LNCAP (cell line): ENCODE data around the gene SMOC1.

Source experiments
- TF ChIP-seq, protein P1 (sequence below): fragments of 450-650 bp; IDR thresholded peaks from 2 replicates; pipeline ENCODE4 v1.5.1; 2017; ENCODE audit warnings: mild to moderate bottlenecking

Gene SMOC1

DNA sequence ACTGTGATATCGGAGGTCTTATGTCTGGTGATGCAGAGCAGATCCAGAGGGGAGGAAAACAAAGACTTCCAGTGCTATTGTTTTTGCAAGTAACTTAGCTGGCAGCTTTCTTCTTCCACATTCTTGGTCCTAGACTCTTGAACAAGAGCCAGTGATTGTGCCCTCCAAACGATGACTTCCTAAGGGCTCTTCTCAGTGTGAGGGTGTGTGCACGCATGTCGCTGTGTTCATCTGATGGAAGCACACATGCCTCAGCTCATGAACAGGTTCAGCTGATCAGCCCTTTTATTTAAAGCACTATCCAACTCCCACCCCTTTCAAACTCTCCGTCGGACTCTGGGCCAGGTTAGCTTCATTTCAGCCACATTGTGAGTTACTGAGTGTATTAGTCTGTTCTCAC, 59.5 kb downstream of the SMOC1 start:
- TF ChIP-seq, protein P1, sequence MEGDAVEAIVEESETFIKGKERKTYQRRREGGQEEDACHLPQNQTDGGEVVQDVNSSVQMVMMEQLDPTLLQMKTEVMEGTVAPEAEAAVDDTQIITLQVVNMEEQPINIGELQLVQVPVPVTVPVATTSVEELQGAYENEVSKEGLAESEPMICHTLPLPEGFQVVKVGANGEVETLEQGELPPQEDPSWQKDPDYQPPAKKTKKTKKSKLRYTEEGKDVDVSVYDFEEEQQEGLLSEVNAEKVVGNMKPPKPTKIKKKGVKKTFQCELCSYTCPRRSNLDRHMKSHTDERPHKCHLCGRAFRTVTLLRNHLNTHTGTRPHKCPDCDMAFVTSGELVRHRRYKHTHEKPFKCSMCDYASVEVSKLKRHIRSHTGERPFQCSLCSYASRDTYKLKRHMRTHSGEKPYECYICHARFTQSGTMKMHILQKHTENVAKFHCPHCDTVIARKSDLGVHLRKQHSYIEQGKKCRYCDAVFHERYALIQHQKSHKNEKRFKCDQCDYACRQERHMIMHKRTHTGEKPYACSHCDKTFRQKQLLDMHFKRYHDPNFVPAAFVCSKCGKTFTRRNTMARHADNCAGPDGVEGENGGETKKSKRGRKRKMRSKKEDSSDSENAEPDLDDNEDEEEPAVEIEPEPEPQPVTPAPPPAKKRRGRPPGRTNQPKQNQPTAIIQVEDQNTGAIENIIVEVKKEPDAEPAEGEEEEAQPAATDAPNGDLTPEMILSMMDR = no peak

DNA sequence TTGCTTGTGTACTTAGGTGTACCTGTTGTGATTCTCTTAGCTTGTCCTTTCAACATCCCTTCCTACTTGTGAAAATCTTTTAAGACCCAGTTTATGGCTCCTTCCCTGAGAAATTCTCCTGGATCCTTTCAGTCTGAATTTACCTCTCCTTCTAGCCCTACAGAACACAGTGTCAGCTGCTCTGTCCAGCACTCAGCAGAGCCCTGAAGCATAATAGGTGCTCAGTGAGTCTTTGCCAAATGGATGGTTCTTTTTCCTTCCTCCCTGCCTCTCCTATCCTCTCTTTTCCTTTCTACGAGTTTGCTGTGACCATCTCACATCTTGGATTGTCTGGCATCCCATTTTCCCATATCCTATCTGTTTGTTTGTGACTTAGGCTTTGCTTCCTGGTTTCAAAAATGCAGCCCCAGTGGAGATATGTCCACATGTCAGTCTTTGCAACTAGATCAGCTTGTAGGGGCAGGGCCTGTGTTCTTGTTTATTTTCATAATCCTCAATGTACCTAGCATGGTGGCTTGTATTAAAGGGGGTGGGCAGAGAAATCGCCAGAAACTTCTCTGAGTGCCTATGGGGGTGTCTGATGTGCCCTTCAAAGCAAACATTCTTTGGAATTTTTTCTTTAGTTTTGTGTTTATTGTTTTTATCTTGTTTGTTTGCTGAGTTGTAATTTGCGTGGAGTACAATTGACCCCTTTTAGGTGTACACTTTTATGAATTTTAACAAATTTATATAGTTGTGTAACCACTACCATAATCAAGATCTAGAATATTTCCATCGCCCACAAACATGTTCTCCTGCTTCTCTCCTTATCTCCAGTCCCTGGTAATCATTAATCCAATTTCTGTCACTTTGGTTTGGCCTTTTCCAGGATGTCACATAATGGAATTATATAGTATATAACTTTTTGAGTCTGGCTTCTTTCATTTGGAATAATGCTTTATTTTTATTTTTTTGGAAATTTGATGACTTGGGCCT, 62.8 kb downstream of the SMOC1 start:
- TF ChIP-seq, protein P1 = no peak

DNA sequence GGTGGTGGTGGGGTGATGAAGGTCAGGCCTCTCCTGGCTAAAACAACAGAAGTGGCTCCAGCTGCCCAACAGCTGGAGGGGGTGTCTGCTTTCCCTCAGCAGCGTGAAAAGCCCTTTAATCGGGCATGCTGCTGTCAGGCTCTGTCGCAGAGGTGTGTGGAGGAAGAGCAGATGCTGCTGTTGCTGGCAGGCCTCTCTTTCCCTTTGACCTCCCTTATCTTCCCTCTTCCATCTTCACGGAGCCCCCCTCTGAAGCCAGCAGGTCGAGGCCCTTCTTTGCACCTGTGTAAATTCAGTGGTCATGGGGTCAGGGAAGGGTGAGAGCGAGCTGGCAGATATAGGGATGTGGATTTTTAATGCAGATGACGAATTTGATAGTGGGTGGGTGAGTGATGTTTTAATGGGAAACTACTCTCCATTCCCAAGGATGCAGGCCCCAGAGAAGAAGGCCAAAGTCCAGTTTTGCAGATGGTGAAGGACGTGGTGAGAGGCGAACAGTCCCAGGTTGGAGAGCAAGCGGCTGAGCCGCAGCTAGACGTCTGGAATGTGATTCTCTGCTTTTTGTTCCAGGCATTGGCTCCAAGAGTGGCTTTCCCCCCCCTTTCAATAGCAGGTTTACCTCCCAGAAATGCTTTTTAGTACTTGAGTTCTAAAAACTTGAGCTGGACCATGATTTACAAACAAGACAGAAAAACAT, 64.0 kb downstream of the SMOC1 start:
- TF ChIP-seq, protein P1 = no peak

DNA sequence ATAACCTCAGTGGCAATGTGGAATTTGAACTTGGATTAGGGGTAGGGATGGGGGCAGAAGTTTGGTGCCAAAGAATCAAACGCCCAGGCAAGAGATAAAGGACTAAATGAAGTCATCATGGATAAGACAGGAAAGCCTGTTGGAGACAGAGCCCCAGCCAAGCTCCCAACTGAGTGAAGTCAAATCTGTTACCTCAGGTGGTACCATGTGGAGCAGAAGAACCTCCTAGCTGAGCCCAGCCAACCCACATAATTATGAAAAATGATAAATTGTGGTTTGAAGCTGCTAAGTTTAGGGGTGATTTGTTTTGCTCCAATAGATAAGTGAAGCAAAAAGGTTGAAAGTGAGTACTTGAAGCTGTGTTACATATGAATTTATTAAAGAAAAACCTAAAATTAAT, 66.1 kb downstream of the SMOC1 start:
- TF ChIP-seq, protein P1 = no peak

DNA sequence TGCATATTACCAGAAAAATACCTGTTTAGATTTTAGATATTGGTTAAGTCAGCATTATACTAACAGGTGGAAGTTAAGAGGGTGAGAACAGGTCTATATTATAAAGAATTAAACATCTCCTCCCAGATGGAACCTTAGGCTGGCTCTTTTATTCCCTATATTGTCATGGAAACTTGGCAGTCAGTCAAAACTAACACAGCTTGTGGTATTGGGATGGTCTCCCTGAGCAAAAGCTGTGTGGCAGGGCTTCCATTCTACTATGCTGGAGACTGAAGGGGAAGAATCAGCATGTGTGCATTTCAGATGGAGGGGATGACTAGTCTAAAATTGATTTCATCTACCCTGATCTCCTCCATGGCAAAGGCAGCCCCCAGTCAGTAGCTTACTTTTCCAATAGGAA, 66.7 kb downstream of the SMOC1 start:
- TF ChIP-seq, protein P1 = no peak

DNA sequence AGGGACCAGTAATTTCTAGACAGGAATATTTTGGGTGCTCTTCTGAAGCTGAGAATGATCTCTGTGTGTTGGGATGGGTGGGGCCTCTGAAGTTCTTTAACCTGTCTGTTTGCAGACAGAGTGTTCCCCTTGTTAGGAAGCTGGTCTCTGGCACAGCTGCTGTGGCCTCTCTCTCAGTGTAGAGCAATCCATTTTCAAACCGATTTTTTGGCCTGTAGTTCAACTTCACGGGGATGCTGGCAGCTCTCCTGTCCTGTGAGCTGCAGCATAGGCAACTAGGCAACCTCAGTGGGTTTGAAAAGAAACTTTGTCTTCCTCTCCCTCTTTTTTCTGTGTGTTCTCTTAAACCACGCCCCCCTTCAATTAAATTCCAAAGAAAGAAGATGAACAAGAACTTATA, 69.1 kb downstream of the SMOC1 start:
- TF ChIP-seq, protein P1 = no peak

DNA sequence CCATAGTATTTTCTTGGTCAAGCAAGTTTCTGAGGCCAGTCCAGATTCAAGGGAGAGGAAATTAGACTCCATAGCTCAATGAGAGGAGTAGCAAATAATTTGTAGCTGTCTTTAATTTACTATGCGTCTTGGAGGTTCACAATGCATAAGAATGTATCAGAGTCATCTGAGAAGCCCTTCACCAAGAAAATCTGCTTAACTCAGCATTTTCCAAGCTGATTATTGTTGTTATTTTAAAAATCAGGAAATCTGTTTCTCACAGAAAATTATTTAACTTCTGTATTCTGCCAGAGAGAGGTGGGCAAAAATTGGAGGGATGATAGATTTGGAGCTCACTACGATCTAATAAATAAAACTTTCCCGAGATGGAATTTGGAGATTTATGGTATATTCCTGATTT, 72.0 kb downstream of the SMOC1 start:
- TF ChIP-seq, protein P1 = no peak
